Small intestine (tissue), 7 donors: ENCODE measurements around the gene GRAMD1A. TPM values are rescaled to one million over a fixed set of nuclear protein-coding genes. Genes with fewer than 3 reads are reported as not detected.

ENCODE experiments used
- DNase-seq, 2 donors: peaks; one replicate each; pipeline versions ENCODE4 v3.0.0 to v3.0.0-alpha.2; 2013
- FAIRE-seq: peaks from 2 replicates; lab custom pipeline; 2012; peaks lifted over from hg19 to GRCh38; lab: Jason Lieb, UNC
- H3K27ac ChIP-seq, 3 donors: one replicate each; pipeline ENCODE4 v1.5.1; 2013; ENCODE audit warnings: low read length in 2 of 3, mild to moderate bottlenecking in 2 of 3, control low read depth in 1 of 3, inconsistent platforms in 1 of 3, low read depth in 1 of 3, moderate library complexity in 1 of 3
- H3K27me3 ChIP-seq, 3 donors: one replicate each; pipeline ENCODE4 v1.6.1; 2013; ENCODE audit warnings: low read length in 3 of 3, inconsistent platforms in 1 of 3; ENCODE audit not compliant: control insufficient read depth in 3 of 3, insufficient read depth in 3 of 3
- H3K36me3 ChIP-seq, 3 donors: one replicate each; pipeline ENCODE4 v1.6.1; 2013; ENCODE audit warnings: low read length in 3 of 3, inconsistent platforms in 1 of 3, low read depth in 1 of 3, mild to moderate bottlenecking in 1 of 3, moderate library complexity in 1 of 3; ENCODE audit not compliant: control insufficient read depth in 3 of 3, insufficient read depth in 2 of 3
- H3K4me1 ChIP-seq, 3 donors: one replicate each; pipeline ENCODE4 v1.6.1; 2013; ENCODE audit warnings: low read length in 2 of 3, inconsistent platforms in 1 of 3, low read depth in 1 of 3, mild to moderate bottlenecking in 1 of 3, moderate library complexity in 1 of 3; ENCODE audit not compliant: control insufficient read depth in 3 of 3, insufficient read depth in 2 of 3
- H3K4me3 ChIP-seq, 3 donors: one replicate each; pipeline ENCODE4 v1.5.1; 2013; ENCODE audit warnings: low read length in 3 of 3, control low read depth in 1 of 3, inconsistent platforms in 1 of 3, low read depth in 1 of 3, mild to moderate bottlenecking in 1 of 3, moderate library complexity in 1 of 3
- H3K9me3 ChIP-seq, 2 donors: one replicate each; pipeline ENCODE4 v1.6.1; 2013; ENCODE audit warnings: low read depth in 1 of 2, low read length in 1 of 2; ENCODE audit not compliant: control insufficient read depth in 2 of 2, insufficient read depth in 1 of 2
- WGBS, 3 donors: extraction: QIAGEN DNeasy Blood & Tissue Kit; methylation state at CpG; one replicate each; pipeline ENCODE4 v1.1.7; 2013; 5-methylcytosine and 5-hydroxymethylcytosine counted together
- polyA plus RNA-seq, 4 donors: library from polyadenylated mRNA; stranded (reverse) in 3 of 4; unstranded in 1 of 4; fragments of 200-250 nt in 3 of 4; fragments of 120-200 nt in 1 of 4; gene quantifications; one replicate each; pipeline versions ENCODE4 v1.2.1 to v1.2.3, GENCODE V29; 2013
- donor health status: healthy with polysubstance abuse.
- donor health status: control.
- donor health status: control.
- donor health status: Bipolar disorder and iron deficiency.
- donor health status: healthy.

The GRAMD1A gene
- polyA plus RNA-seq, 4 donors, result 2.0 to 47.0 (median 22.3) TPM

DNA sequence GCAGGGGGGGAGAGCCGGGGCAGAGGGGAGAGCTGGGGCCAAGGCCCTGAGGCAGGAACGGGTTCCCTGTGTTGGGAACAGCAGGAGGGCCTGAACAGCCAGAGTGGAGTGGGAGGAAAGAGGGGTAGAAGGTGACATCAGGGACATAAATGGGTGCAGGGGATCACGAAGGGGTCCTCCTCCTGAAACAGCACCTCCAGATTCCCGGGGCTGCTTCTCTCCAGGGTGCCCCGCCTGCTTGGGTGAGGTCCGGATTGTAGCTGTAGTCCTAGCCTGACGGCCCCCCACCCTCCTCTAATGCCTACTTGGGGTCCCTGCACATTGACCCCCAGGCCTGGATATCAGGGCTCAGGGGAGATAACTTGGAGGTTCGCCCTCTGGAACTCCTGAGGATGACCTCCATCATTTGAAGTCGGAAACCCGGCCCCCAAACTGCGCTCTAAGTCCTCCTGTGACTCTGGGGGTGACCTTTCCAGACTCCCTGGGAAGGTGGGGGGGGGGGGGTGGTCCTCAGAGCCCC, 29.7 kb downstream of the GRAMD1A start:
- FAIRE-seq (no peak), DNase-seq (no peak)
- WGBS, 3 donors, result 7 to 14% (median 8%) methylated on average over 9 to 11 of the region's 11 CpGs
- Histone ChIP-seq H3K27ac (no peak overlapping the region), H3K4me1 (peaks cover 0 to 5% (median 3%) of the 10 kb centered on the region in 3 donors), H3K9me3 (no peaks in the 10 kb centered on the region), H3K27me3 (peaks cover 0 to 36% (median 7%) of the 10 kb centered on the region in 3 donors), H3K4me3 (peak overlapping the region in 1 of 3 donors; percentile 33), H3K36me3 (peaks cover 0 to 35% (median 7%) of the 10 kb centered on the region in 3 donors)

DNA sequence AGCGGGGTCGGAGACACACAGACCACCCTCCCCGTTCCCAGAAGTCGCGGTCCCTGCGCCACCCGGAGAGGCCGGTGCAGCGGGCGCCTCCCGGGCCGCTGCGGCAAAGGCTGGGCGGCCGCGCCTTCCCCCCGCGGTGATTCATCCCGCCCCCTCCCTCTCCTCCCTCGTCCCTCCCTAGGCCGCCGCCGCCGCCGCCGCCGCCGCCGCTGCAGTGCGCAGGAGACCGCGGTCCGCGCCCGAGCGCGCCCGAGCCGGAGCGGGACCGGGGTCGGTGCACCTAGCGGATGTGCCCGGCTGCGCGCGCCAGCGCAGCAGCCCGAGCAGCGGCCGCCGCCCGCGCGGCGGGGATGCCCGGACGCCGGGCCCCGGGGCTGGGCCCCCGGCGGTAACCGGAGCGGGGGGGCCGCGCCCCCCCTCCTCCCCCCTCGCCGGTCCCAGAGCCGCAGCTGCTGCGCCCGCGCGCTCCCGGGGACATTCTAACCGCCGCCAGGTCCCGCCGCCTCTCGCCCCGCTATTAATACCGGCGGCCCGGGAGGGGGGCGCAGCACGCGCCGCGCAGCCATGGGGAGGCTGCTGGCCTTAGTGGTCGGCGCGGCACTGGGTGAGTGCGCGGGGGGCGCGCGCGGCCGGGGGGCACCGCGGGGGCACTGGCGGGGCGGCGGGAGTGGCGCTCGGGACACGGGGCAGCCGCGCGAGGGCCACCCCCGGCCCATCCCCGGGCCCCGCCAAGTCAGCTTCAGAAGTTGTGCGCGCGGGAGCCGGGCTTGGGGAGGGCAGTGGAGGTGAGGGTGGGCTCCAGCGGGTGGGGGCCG, 30.3 kb downstream of the GRAMD1A start, which contains the start of gene SCN1B:
Gene SCN1B (plus strand): TSS at position 214 of the 815 bp plus-strand sequence. CDS start 351 bp downstream, at position 565.
- H3K27ac ChIP-seq, result no peak within 1 kb of the TSS
- FAIRE-seq, result no peak
- peak within 1 kb of the TSS in 1 of 3 donors; percentile 33 for H3K4me3 ChIP-seq
- 0 to 1% (median 1%) methylated on average over 28 to 118 of the region's 118 CpGs for whole genome bisulfite sequencing, 3 donors
- peaks cover 0 to 5% (median 3%) of the 10 kb centered on the region in 3 donors for H3K4me1 ChIP-seq
- H3K36me3 ChIP-seq, result peaks cover 0 to 29% (median 7%) of the 10 kb centered on the region in 3 donors
- DNase-seq, result peak; percentile 48 to 77
- H3K9me3 ChIP-seq, result no peaks in the 10 kb centered on the region
- peaks cover 0 to 36% (median 7%) of the 10 kb centered on the region in 3 donors for H3K27me3 ChIP-seq

DNA sequence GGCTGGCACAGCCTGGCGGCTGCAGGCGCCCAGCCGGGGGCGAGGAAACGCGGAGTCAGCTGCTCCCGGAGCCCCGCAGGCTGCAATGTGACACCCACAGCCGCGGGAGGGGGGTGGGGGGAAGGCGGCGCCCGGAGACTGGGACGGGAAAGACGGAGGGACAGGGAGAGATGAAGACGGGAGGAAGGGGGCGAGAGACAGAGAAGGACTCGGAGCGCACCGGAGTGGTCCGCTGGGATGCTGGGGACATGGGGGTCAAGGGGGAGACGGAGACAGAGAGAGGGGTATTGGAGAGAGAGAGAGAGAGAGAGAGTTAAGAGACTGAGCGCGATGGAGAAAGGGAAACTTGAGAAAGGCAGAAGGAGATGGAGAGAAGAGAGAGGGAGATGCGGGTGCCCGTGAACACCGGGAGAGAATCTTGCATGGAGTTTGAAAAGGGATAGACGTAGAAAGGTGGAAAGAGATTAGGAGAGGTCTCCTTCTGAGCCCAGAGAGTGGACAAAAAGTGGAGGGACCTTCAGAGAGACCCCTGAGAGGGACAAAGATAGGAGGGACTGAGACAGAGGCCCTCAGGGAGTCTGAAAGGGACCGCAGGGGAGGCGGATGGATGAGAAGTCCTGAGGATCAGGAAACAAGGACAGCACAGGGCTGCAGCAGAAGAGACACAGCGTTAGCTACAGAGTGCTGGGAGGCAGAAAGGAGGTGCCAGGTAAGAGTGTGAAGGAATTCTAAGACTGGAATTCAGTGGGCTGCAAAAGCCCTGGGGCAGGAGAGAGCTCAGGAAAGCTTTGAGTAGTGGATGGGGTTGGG, 31.2 kb downstream of the GRAMD1A start:
- Histone ChIP-seq H3K4me1 (peaks cover 0 to 5% (median 3%) of the 10 kb centered on the region in 3 donors), H3K27me3 (peaks cover 0 to 36% (median 7%) of the 10 kb centered on the region in 3 donors), H3K36me3 (peaks cover 0 to 21% (median 7%) of the 10 kb centered on the region in 3 donors), H3K27ac (no peak overlapping the region), H3K9me3 (no peaks in the 10 kb centered on the region), H3K4me3 (peak overlapping the region in 1 of 3 donors; percentile 33)
- WGBS, 3 donors, result 7 to 10% (median 8%) methylated on average over 31 of the region's 31 CpGs
- FAIRE-seq (no peak), DNase-seq (peak in 1 of 2 donors; percentile 40)

DNA sequence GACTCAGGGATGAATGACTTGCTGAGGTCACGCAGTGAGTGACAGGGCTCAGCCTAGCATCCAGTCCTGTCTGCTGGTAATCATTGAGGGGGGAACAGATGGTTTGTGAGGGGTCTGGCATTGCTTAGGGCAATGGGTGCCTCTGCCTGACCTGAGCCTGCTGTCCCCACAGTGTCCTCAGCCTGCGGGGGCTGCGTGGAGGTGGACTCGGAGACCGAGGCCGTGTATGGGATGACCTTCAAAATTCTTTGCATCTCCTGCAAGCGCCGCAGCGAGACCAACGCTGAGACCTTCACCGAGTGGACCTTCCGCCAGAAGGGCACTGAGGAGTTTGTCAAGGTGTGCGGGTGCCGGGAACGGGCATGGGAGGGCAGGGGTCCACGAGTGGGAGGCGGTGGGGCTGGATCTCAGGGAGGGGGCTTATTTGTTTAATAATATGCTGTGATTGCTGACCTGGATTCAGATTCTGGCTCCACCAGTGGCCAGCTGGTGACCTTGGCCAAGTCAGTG, 32.3 kb downstream of the GRAMD1A start:
- 93 to 94% (median 94%) methylated on average over 17 of the region's 17 CpGs for WGBS, 3 donors
- Histone ChIP-seq H3K27ac (no peak overlapping the region), H3K4me3 (no peak overlapping the region), H3K27me3 (peaks cover 0 to 36% (median 7%) of the 10 kb centered on the region in 3 donors), H3K36me3 (peaks cover 0 to 10% (median 0%) of the 10 kb centered on the region in 3 donors), H3K9me3 (no peaks in the 10 kb centered on the region), H3K4me1 (peaks cover 0 to 5% (median 3%) of the 10 kb centered on the region in 3 donors)
- FAIRE-seq (no peak), DNase-seq (no peak)

DNA sequence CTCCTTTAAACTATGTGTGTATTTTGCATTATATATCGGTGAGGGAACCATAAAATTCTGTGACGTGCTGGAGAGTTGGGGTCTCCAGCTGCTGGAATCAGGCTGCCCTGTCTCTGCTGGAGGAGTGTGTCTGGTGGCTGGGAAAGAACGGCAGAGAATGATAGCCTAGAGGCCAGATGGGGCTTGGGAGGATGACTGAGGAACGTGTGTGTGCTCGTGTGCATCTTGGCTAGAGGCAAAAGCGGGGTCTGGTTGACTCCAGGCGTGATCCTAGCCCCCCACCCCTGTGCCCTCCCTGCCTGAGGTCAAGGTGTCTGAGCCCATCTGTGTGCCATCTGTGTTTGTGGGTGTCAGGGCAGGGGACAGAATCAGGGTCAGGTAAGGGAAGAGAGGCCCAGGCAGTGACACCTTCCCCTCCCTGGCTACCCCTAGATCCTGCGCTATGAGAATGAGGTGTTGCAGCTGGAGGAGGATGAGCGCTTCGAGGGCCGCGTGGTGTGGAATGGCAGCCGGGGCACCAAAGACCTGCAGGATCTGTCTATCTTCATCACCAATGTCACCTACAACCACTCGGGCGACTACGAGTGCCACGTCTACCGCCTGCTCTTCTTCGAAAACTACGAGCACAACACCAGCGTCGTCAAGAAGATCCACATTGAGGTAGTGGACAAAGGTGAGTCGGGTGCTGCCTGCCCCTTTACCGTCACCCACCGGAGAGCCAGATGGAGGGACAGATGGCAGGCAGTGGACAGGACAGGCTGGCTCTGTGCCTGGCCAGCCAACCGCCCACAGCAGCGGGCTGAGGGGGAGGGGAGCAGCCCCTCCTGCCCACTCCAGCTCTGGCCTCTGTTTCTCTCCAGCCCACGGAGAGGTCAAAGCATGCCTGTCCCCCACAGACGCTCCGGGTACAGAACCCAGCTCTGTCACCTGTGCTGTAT, 33.2 kb downstream of the GRAMD1A start:
- 69 to 89% (median 74%) methylated on average over 28 to 30 of the region's 30 CpGs for WGBS, 3 donors
- Histone ChIP-seq H3K36me3 (peaks cover 0 to under 1% (median 0%) of the 10 kb centered on the region in 3 donors), H3K9me3 (no peaks in the 10 kb centered on the region), H3K27ac (no peak overlapping the region), H3K4me3 (no peak overlapping the region), H3K27me3 (peaks cover 0 to 36% (median 7%) of the 10 kb centered on the region in 3 donors), H3K4me1 (peaks cover 0 to 5% (median 3%) of the 10 kb centered on the region in 3 donors)
- DNase-seq, result no peak
- FAIRE-seq, result no peak

DNA sequence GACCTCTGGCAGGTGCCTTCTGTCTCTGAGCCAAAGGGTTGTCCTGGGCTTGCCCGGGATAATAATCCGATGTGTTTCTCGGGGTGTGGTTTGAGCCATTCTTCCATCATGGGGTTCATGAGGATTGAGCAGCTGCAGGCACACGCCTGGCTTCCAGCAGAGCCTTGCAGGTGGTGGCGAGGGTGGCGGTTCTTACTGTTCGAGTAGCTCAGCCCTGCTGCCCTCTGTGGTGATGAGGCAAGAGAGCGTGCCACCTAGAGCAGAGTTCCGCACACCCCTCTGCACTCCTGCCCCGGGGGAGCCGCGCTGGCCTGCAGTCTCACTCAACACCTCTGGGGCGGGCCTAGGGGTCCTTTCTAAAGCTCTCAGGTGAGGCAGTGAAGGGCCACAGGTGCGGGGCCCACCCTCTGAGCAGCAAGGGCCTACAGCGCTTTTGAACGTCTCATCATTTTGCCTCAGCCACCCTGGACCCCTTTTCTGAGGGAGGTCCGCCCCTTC, 33.9 kb downstream of the GRAMD1A start:
- Histone ChIP-seq H3K27ac (no peak overlapping the region), H3K9me3 (no peaks in the 10 kb centered on the region), H3K36me3 (no peaks in the 10 kb centered on the region), H3K27me3 (peaks cover 0 to 36% (median 7%) of the 10 kb centered on the region in 3 donors), H3K4me1 (peaks cover 0 to 6% (median 3%) of the 10 kb centered on the region in 3 donors), H3K4me3 (no peak overlapping the region)
- 39 to 82% (median 54%) methylated on average over 17 of the region's 17 CpGs for WGBS, 3 donors
- DNase-seq (peak in 1 of 2 donors; percentile 30), FAIRE-seq (no peak)
